GM21619 (cell line): ENCODE results near the gene MED14.

Experiments used
- ATAC-seq: cut with Tn5 transposase; IDR thresholded peaks from one replicate; pipeline ENCODE4 v1.9.1; 2021; ENCODE audit not compliant: unreplicated experiment

Gene MED14

GRCh38 chrX:40615976-40616375 is 119.4 kb downstream of the MED14 start:
- ATAC-seq = no peak

DNA sequence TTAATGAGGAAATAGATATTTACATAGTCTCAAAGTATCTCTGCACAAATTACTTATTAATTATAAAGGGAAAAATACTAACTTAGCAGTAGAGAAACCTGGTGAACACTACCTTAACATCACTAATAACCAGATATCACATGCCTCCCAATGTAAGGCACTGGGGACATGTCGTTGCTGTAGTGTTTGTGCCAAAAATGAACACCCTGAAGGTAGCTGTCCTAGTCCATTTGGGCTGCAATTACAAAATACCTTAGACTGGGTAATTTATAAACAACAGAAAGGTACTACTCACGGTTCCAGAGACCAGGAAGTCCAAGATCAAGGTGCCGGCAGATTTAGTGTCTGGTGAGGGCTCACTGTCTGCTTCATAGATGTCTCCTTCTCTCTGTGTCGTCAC is 122.8 kb downstream of the MED14 start:
- ATAC-seq = no peak

- no peak for ATAC-seq
Observed at GRCh38 chrX:40607381-40607780, 128.0 kb downstream of the MED14 start.

DNA sequence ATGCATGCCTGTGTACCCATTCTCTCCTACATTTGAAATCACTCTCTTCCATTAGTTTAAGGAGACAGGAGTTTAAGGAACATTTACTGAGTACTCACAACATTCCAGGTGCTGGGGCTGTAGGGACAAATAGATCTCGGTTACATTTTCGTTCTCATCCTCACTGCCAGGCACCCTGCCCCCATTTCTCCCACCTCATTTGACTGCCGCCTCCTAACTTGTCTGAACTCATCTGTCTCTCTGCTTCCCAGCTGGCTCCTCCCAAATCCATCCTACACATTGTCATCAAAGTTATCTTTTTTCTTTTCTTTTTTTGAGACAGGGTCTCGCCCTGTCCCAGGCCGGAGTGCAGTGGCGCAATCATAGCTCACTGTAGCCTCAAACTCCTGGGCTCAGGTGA is 131.9 kb downstream of the MED14 start:
- ATAC-seq = no peak
